Panc1 (cell line): Measurements from ENCODE around the gene PORCN. TPM values are rescaled to one million over a fixed set of nuclear protein-coding genes. Genes with fewer than 3 reads are reported as not detected.
A peak's percentile ranks its signal among the peaks of the same experiment; 100 is the strongest.

Source experiments
- ATAC-seq: fragments of 200-7000 bp; cut with Tn5 transposase; 2 replicates; pipeline ENCODE4 v1.9.1; 2020; ENCODE audit warnings: mild to moderate bottlenecking, moderate library complexity
- BruUV-seq: library from RNA; stranded (reverse); fragments of 400-500 nt; replicated peaks from 2 replicates; lab custom pipeline; 2021; lab: Mats Ljungman, UMichigan
- CTCF ChIA-PET: fragments of 300-600 bp; sonication (Branson Sonifier 250); formaldehyde crosslinking; loops from one replicate; lab custom pipeline; 2022; ENCODE audit warnings: antibody characterized with exemption; lab: Charles Lee
- POLR2A ChIA-PET: fragments of 300-600 bp; sonication (Branson Sonifier 250); formaldehyde crosslinking; loops from one replicate; lab custom pipeline; 2022; ENCODE audit warnings: antibody characterized with exemption; lab: Charles Lee
- DNase-seq: peaks from one replicate; pipeline ENCODE4 v3.0.0-alpha.2; 2010; ENCODE audit warnings: low read depth, low spot score
- H3K27ac ChIP-seq: 2 replicates; pipeline ENCODE4 v1.5.1; 2011; ENCODE audit warnings: mild to moderate bottlenecking, low read length, inconsistent platforms
- H3K27me3 ChIP-seq: fragments of 200-500 bp; sonication (Bioruptor generic); 2 replicates; pipeline ENCODE4 v1.6.0; 2014; ENCODE audit warnings: low read length, inconsistent platforms; ENCODE audit not compliant: control insufficient read depth, insufficient read depth
- H3K36me3 ChIP-seq: fragments of 200-500 bp; sonication (Bioruptor generic); 2 replicates; pipeline ENCODE4 v1.5.1; 2014; ENCODE audit warnings: inconsistent platforms, mild to moderate bottlenecking, low read length, moderate library complexity; ENCODE audit not compliant: control insufficient read depth, insufficient read depth
- H3K4me1 ChIP-seq: 2 replicates; pipeline ENCODE4 v1.5.1; 2011; ENCODE audit warnings: inconsistent platforms, mild to moderate bottlenecking, low read length, moderate library complexity; ENCODE audit not compliant: control insufficient read depth, insufficient read depth
- H3K4me3 ChIP-seq, 2 experiments: 2 replicates each; pipeline ENCODE4 v1.5.1; 2011 to 2012; ENCODE audit warnings: low read depth in 2 of 2, low read length in 2 of 2, mild to moderate bottlenecking in 2 of 2, inconsistent platforms in 1 of 2, moderate library complexity in 1 of 2
- H3K9me3 ChIP-seq: fragments of 200-500 bp; sonication (Bioruptor generic); 2 replicates; pipeline ENCODE4 v1.5.1; 2014; ENCODE audit warnings: low read depth, mild to moderate bottlenecking, inconsistent platforms, low read length, moderate library complexity; ENCODE audit not compliant: control insufficient read depth, insufficient read depth
- POLR2AphosphoS5 ChIP-seq: IDR thresholded peaks from 2 replicates; pipeline ENCODE4 v1.6.1; 2012; ENCODE audit warnings: mild to moderate bottlenecking, low read depth, low read length, moderate library complexity
- SIN3A ChIP-seq: IDR thresholded peaks from 2 replicates; pipeline ENCODE4 v1.6.1; 2012; ENCODE audit warnings: low read depth, mild to moderate bottlenecking, low read length, moderate library complexity, borderline replicate concordance; ENCODE audit not compliant: insufficient read depth
- TCF7L2 ChIP-seq: IDR thresholded peaks from 2 replicates; pipeline ENCODE4 v1.6.1; 2011; ENCODE audit warnings: mild to moderate bottlenecking, low read depth, low read length, inconsistent platforms
- in situ Hi-C: cut with HindIII; loops from 2 replicates; pipeline ENCODE4 v1.10.0; 2016; ENCODE audit warnings: low sequenced_read_pairs, low pct_unique_long_range_greater_than_20kb
- intact Hi-C: fragments of 100-400 bp; cut with micrococcal nuclease; formaldehyde crosslinking; loops from one replicate; pipeline ENCODE4 v1.10.0; 2022; ENCODE audit not compliant: unreplicated experiment
- total RNA-seq: library from RNA; stranded (reverse); gene quantifications from one replicate; pipeline ENCODE4 v1.2.1, GENCODE V29; 2021; ENCODE audit not compliant: unreplicated experiment
- TF ChIP-seq, protein P1 (sequence below), 2 experiments: IDR thresholded peaks; 2 replicates each; pipeline ENCODE4 v1.6.1; 2011 to 2012; ENCODE audit warnings: low read depth in 2 of 2, control low read depth in 1 of 2, low read length in 1 of 2, mild to moderate bottlenecking in 1 of 2, moderate library complexity in 1 of 2; ENCODE audit not compliant: insufficient read depth in 1 of 2
- TF ChIP-seq, protein P2 (sequence below): fragments of 450-650 bp; IDR thresholded peaks from 2 replicates; pipeline ENCODE4 v1.5.1; 2017; ENCODE audit warnings: mild to moderate bottlenecking

Gene PORCN
- total RNA-seq, 1 experiment from 2014 or later, result 8.6 TPM

DNA sequence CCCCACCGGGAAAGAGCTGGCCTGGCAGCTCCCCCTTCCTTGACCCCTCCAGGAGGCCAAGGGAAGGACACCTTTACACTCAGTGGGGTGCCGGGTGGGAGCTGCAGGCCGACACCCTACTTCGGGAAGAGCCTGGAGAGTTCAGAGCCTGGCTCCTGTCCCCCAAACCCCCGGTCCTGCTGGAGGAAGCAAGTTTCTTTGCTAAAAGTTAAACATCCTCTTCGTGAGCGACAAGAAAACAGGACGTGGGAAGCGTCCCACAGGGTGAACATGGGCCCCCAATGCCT lies 35.1 kb upstream of the PORCN start:
- H3K4me1 ChIP-seq, result peaks cover 5% of the 10 kb centered on the region
- no peaks in the 10 kb centered on the region for H3K27me3 ChIP-seq
- ChIA-PET POLR2A (no interaction called here), CTCF (no interaction called here)
- in situ Hi-C loops (no loop called here), intact Hi-C loops (no loop called here)
- H3K36me3 ChIP-seq, result no peaks in the 10 kb centered on the region
- TF ChIP-seq, protein P1, sequence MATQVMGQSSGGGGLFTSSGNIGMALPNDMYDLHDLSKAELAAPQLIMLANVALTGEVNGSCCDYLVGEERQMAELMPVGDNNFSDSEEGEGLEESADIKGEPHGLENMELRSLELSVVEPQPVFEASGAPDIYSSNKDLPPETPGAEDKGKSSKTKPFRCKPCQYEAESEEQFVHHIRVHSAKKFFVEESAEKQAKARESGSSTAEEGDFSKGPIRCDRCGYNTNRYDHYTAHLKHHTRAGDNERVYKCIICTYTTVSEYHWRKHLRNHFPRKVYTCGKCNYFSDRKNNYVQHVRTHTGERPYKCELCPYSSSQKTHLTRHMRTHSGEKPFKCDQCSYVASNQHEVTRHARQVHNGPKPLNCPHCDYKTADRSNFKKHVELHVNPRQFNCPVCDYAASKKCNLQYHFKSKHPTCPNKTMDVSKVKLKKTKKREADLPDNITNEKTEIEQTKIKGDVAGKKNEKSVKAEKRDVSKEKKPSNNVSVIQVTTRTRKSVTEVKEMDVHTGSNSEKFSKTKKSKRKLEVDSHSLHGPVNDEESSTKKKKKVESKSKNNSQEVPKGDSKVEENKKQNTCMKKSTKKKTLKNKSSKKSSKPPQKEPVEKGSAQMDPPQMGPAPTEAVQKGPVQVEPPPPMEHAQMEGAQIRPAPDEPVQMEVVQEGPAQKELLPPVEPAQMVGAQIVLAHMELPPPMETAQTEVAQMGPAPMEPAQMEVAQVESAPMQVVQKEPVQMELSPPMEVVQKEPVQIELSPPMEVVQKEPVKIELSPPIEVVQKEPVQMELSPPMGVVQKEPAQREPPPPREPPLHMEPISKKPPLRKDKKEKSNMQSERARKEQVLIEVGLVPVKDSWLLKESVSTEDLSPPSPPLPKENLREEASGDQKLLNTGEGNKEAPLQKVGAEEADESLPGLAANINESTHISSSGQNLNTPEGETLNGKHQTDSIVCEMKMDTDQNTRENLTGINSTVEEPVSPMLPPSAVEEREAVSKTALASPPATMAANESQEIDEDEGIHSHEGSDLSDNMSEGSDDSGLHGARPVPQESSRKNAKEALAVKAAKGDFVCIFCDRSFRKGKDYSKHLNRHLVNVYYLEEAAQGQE (IDR thresholded peaks at IDR 0.05; ENCODE audit: insufficient read depth in 1 of 2, low read depth in 2 of 2, low read length in 1 of 2), result no peak
- no peak overlapping the region for H3K27ac ChIP-seq
- BruUV-seq, result no TSS peak
- ATAC-seq, result no peak
- DNase-seq, result no peak
- no peaks in the 10 kb centered on the region for H3K9me3 ChIP-seq
- H3K4me3 ChIP-seq, result no peak overlapping the region

DNA sequence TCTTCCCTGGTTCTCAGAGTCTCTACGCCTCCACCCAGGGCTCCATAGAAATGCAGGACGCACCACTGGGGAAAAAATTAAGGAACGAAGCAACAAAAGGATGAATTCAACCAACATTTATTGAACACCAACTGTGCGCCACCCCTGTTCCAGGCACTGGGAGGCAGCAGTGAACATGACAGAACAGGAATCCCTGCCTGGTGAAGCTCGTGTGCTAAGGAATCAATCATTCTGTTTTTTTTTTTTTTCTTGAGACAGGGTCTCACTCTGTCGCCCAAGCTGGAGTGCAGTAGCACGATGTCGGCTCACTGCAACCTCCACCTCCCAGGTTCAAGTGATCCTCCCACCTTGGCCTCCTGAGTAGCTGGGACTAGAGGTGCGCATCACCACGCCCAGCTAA lies 34.7 kb upstream of the PORCN start:
- H3K27me3 ChIP-seq, result no peaks in the 10 kb centered on the region
- no peak overlapping the region for H3K27ac ChIP-seq
- ATAC-seq, result no peak
- no TSS peak for BruUV-seq
- no peaks in the 10 kb centered on the region for H3K9me3 ChIP-seq
- no peaks in the 10 kb centered on the region for H3K36me3 ChIP-seq
- TF ChIP-seq, protein P2, sequence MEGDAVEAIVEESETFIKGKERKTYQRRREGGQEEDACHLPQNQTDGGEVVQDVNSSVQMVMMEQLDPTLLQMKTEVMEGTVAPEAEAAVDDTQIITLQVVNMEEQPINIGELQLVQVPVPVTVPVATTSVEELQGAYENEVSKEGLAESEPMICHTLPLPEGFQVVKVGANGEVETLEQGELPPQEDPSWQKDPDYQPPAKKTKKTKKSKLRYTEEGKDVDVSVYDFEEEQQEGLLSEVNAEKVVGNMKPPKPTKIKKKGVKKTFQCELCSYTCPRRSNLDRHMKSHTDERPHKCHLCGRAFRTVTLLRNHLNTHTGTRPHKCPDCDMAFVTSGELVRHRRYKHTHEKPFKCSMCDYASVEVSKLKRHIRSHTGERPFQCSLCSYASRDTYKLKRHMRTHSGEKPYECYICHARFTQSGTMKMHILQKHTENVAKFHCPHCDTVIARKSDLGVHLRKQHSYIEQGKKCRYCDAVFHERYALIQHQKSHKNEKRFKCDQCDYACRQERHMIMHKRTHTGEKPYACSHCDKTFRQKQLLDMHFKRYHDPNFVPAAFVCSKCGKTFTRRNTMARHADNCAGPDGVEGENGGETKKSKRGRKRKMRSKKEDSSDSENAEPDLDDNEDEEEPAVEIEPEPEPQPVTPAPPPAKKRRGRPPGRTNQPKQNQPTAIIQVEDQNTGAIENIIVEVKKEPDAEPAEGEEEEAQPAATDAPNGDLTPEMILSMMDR, result peak; percentile 66
- no peak for TF ChIP-seq SIN3A
- no peak for DNase-seq
- H3K4me3 ChIP-seq, result no peak overlapping the region
- H3K4me1 ChIP-seq, result peaks cover 5% of the 10 kb centered on the region
- intact Hi-C loops, result no loop called here
- in situ Hi-C loops, result no loop called here
- POLR2A ChIA-PET, result interaction anchor here (0.7 kb wide), 1 partner anchor 9 kb away, joined by 6 read pairs; no protein-coding TSS in a partner anchor
- CTCF ChIA-PET, result interaction anchor here (0.7 kb wide), 1 partner anchor 8 kb away, joined by 3 read pairs; no protein-coding TSS in a partner anchor

DNA sequence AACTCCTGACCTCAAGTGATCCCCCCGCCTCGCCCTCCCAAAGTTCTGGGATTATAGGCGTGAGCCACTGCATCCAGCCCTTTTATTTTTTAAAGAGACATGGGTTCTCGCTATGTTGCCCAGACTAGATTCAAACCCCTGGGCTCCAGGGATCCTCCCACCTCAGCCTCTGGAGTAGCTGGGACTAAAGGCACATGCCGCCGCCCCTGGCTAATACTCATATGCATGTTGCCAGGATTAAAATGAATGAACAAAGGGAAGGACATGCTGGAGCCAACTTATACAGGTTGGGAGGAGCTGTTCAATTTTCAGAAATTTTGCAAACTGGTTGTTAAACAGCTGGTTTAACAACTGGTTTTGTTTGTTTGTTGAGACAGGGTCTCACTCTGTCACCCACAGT lies 34.2 kb upstream of the PORCN start:
- peaks cover 5% of the 10 kb centered on the region for H3K4me1 ChIP-seq
- TF ChIP-seq SIN3A, result no peak
- TF ChIP-seq, protein P1 (IDR thresholded peaks at IDR 0.05; ENCODE audit: insufficient read depth in 1 of 2, low read depth in 2 of 2, low read length in 1 of 2), result no peak
- no peak for TF ChIP-seq POLR2AphosphoS5
- TF ChIP-seq, protein P2, result no peak
- TF ChIP-seq TCF7L2, result no peak
- in situ Hi-C loops (no loop called here), intact Hi-C loops (no loop called here)
- POLR2A ChIA-PET, result interaction anchor here (0.7 kb wide), 1 partner anchor 9 kb away, joined by 6 read pairs; no protein-coding TSS in a partner anchor
- no peaks in the 10 kb centered on the region for H3K9me3 ChIP-seq
- no peak for DNase-seq
- CTCF ChIA-PET, result interaction anchor here (0.7 kb wide), 1 partner anchor 8 kb away, joined by 3 read pairs; no protein-coding TSS in a partner anchor
- H3K27ac ChIP-seq, result no peak overlapping the region
- no TSS peak for BruUV-seq
- H3K4me3 ChIP-seq, result peak overlapping the region in 1 of 2 experiments; percentile 21; a peak in 1 of 4 replicates
- H3K27me3 ChIP-seq, result no peaks in the 10 kb centered on the region
- no peak for ATAC-seq
- no peaks in the 10 kb centered on the region for H3K36me3 ChIP-seq
